ENCODE results near the gene ATF7IP.
"Not testable (repeated sequence)": the region's sequence is repeated elsewhere in the genome, so short reads cannot be mapped to it uniquely, and the experiment has no call there.

The ATF7IP gene

GRCh38 chr12:14365294-14366208 is at the start of gene ATF7IP:
TSS of gene ATF7IP (plus strand) at chr12:14365682. CDS start at chr12:14423916, 58,234 bp downstream.
- peak; percentile 98 for DNase-seq

- DNase-seq: no peak
These were observed 47.9 kb upstream of the ATF7IP start for GRCh38 chr12:14317362-14318146.

GRCh38 chr12:14319704-14320427 is 45.6 kb upstream of the ATF7IP start:
- DNase-seq: not testable (repeated sequence)

GRCh38 chr12:14322403-14322802 is 43.1 kb upstream of the ATF7IP start:
- no peak for DNase-seq

GRCh38 chr12:14325716-14326343 is 39.7 kb upstream of the ATF7IP start:
- no peak for DNase-seq

- DNase-seq: no peak
These were observed 38.8 kb upstream of the ATF7IP start for GRCh38 chr12:14326699-14327098.

- DNase-seq: no peak
These were observed 37.8 kb upstream of the ATF7IP start for GRCh38 chr12:14327711-14328110.

GRCh38 chr12:14332482-14332881 is 33.0 kb upstream of the ATF7IP start:
- no peak for DNase-seq

GRCh38 chr12:14340371-14340770 is 25.1 kb upstream of the ATF7IP start:
- DNase-seq: no peak

GRCh38 chr12:14351524-14351923 is 14.0 kb upstream of the ATF7IP start:
- DNase-seq: not testable (repeated sequence)

- DNase-seq: not testable (repeated sequence)
These were observed 13.4 kb upstream of the ATF7IP start for GRCh38 chr12:14352066-14352465.

GRCh38 chr12:14354665-14355064 is 10.8 kb upstream of the ATF7IP start:
- DNase-seq: not testable (repeated sequence)

GRCh38 chr12:14356147-14356546 is 9.3 kb upstream of the ATF7IP start:
- DNase-seq: no peak

GRCh38 chr12:14357486-14357885 is 8.0 kb upstream of the ATF7IP start:
- DNase-seq: no peak

GRCh38 chr12:14362352-14362751 is 3.1 kb upstream of the ATF7IP start:
- DNase-seq: no peak

GRCh38 chr12:14364583-14365271 is 755 bp upstream of the ATF7IP start:
- no peak for DNase-seq

- no peak for DNase-seq
These were observed 942 bp downstream of the ATF7IP start for GRCh38 chr12:14366209-14367039.

GRCh38 chr12:14367040-14367661 is 1.7 kb downstream of the ATF7IP start:
- DNase-seq: no peak

- no peak for DNase-seq
These were observed 3.8 kb downstream of the ATF7IP start for GRCh38 chr12:14369311-14369710.

- DNase-seq: no peak
These were observed 7.7 kb downstream of the ATF7IP start for GRCh38 chr12:14373217-14373616.

GRCh38 chr12:14379508-14379907 is 14.0 kb downstream of the ATF7IP start:
- no peak for DNase-seq
